AG08396 (cell line): Measurements from ENCODE around the gene EGFL7.
"Not testable (repeated sequence)": the region's sequence is repeated elsewhere in the genome, so short reads cannot be mapped to it uniquely, and the experiment has no call there.

Experiments used
- DNase-seq: peaks from one replicate; pipeline ENCODE4 v3.0.0; 2012; ENCODE audit warnings: low spot score, mixed read lengths

The EGFL7 gene

DNA sequence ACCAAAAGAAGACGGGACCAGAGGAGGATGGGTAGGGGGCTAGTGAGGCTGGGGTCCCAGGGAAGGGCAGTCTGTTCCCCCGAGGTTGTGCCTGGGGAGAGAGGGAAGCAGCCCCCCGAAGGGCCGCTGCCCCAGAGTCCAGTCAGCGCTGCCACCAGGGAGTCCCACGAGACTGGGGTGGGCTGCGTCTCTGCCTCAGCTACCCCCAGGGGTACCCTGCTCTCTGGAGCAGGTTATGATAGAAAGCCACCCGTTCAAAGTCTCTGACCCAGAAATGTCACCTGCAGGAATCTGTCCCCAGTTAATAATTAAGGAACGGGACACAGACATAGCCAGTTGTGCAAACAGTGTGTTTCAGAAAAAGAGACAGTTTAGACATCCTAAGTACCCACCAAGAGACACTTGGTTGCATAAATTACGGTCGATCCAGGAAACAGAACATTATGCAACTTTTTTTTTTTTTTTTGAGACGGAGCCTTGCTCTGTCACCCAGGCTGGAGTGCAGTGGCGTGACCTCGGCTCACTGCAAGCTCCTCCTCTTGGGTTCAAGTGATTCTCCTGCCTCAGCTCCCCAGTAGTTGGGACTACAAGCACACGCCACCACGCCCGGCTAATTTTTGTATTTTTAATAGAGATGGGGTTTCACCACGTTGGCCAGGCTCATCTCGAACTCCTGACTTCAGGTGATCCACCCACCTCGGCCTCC is 35.3 kb downstream of the EGFL7 start:
- no peak for DNase-seq

DNA sequence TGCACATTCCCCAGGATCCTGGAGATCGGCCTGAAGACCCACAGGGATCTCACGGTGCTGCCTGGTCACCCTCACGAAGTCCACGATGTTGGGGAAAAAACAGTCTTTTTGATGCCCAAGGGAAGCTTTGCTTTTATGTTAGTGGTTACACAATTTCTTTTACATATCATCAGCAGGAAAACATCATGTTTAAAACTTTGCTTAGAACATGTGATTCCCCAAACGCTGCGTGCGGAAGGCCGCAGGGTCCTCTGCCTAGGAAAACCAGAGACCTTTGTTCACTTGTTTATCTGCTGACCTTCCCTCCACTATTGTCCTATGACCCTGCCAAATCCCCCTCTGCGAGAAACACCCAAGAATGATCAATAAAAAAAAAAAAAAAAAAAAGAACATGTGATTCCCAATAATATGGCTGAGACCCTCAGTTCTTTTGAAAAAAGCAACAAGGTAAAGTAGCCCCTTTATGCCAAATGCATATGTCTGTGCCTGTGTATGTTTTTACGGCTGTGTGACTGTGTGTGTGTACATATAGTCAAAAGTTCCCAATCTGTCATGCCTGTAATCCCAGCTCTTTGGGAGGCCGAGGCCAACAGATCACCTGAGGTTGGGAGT is 36.0 kb downstream of the EGFL7 start:
- no peak for DNase-seq

DNA sequence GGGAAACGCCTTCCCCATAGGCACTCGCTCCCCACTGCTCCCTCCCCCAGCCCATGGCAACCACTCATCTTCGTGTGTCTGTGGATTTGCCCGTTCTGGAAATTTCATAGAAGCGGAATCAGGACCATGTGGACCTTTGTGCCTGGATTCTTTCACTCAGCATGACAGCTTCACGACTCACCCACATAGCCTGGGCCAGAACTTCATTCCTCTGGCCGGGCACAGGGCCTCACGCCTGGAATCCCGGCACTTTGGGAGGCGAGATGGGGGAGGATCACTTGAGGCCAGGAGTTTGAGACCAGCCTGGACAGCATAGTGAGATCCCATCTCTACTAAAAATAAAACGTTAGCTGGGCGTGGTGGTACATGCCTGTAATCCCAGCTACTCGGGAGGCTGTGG is 37.6 kb downstream of the EGFL7 start:
- DNase-seq: no peak

DNA sequence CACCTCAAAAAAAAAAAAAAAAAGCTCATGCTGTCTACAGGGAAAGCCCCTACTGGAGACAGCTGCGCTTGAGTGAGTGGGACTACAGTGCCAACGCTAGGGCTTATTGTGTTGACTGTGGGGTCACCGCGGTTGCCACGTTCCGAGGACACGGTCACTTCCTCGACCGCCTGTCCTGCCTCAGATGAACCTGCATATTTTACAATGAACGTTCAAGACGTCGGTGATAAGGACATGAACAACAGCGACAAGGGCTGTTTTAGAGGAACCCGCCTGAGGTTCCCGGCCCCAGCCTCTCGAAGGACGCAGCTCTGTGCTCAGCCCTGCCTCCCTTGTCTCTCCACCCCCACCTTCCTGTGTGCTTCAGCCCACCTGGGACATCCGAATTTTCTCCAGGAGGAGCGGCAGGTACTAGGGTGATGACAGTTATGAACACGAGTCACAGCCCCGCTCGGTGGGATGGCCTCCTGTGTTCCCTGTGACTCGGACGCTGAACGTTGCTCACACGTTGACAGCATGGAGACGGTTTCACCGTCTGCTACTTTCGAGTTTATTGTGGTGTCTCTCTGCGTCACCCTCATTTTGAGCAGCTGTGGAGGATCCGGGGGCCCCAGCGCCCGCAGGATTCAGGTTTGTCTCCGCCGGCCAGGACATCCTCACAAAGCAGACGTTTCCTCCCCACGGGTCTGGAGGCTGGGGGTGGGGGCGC is 38.4 kb downstream of the EGFL7 start:
- no peak for DNase-seq

DNA sequence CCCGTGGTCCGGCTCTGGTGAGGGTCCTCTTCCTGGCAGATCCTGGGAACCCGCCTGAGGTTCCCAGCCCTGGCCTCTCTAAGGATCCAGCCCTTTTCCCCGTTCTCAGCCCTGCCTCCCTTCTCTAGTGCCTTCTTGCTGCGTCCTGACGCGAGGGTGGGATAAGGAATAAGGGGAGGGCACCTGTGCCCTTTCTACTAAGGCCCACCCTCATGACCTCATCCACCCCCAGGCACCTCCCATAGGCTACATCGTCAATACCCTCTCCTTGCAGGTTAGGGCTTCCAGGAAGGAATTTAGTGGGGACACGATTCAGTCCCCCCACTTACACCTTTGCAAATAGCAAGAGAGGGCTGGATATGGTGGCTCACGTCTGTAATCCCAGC is 38.9 kb downstream of the EGFL7 start:
- DNase-seq: no peak

DNA sequence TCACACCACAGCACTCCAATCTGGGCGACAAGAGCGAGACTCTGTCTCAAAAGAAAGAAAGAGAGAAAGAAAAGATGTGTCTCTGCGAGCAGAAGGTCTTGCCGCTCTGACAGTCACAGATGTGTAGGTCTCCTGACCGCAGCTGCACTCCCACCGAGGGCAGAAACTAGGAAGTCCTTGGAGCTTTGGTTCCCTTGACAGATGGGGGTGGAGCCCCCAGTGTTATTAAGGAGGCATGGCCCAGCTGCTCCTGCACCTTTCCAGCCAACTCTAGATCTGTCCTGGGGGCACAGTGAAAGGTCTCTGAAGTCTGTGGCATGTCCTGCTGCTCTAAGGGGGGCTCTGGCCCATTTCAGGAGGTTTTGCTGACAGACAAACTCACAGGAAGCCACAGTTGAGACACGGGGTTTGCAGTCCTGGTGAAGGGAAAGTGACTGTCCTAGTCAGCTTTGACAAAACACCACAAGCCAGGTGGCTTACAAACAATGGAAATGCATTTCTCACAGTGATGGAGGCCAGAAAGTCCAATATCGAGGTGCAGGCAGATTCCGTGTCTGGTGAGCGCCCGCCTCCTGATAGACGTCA is 40.7 kb downstream of the EGFL7 start:
- no peak for DNase-seq

DNA sequence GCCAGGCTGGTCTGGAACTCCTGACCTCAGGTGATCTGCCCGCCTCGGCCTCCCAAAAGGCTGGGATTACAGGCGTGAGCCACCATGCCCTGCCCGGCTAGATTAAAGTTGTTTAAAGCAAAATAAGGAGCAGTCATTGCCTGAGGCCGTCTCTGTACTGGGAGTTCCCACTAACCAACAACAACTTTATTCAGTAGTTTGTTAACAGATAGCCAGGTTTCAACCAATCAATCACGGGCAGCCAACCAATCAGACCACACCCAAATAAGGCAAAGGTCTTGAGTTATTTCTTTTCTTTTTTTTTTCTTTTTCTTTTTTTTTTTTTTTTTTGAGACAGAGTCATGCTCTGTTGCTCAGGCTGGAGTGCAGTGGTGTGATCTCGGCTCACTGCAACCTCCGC is 42.0 kb downstream of the EGFL7 start:
- not testable (repeated sequence) for DNase-seq

DNA sequence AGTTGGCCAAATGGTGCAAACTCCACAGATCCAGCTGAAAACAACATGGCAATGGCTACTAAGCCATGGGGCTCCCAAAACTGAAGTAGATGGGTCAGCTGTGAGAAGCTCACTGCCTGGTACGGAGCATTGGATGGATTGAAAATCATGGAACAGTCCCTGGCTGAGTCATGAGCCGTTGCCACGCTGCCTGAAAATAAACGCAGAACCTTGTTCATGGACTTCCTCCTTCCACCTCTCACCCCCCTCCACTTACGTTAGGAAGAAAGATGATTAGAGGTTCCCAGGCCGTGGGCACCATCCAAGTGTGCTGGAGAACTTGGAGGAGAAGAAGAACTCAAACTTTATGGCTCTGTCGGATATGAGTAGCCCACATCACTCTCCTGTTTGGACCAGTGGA is 42.8 kb downstream of the EGFL7 start:
- no peak for DNase-seq

DNA sequence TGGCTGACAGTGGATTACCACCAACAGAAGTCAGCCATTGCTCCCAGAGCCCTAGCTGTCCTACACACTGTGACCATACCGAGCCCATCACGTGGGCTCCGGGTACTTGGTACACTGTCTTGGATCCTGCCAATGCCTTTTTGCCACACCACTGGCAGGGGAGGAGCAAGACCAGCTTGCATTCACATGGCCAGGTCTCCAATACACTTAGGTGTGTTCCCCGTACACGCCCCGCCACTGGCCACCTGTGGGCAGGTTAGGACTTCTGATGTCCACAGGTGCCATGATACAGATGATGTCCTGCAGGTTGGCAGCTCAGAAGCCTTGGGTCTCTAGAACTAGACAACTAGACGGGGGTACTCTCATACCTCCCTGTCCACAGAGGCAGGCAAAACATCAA is 44.3 kb downstream of the EGFL7 start:
- no peak for DNase-seq

DNA sequence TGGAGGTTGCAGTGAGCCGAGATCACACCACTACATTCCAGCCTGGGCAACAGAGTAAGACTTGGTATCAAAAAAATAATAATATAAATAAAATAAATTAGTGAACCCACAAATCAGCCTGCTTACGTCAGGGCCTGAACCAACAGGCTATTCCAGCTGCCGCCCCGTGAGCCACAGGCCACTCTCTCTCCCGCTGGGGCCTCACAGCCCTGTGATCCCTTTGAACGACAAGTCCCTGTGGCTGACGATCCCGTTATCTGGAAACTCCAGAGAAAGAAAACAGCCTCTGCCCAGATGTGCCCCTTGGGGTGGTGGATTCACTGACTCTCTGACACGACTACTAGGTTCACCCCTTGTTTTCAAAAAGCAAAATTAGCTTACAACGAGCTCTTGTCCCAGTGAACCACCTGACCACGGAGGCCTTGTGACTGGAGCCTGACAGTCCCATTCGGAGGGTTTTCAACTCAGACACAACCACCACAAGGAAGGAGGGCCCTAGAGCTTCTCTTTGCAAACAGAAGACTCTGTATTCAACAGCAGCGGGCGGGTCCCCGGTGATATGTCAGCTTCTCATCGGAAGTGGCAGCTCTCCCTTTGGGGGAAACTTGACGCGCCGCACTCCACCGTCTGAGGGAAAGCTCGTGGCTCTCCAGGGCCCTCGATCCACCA is 45.3 kb downstream of the EGFL7 start:
- no peak for DNase-seq

DNA sequence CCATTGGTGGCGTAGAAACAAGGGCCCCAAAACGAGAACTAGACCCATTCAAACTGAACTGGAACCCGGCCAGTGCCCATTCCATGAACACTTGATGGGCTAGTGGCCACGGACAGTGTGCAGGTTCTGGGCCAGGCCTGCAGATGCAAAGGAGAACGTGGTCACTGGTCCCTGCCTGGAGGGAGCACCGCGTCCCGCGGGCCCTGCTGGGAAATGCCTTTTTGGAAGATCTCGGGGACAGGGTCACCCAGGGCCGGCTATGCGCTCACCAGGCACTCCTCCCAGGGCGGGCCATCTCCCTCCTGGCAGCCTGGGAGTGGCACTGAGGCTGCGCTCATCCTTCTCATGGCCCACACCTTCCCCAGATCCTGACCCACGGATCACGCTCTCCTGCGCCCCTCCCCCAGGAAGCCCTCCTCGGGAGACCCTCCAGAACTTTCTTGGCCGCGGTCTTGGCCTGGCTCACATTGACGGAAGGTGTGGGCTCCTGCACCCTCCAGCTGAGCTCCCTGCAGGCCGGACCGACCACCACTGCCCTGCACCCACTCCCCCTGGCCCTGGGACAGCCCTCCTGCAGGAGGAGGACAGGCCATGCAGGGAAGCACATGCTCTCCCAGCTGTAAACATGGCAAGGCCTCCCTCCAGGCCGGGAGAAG is 46.9 kb downstream of the EGFL7 start:
- DNase-seq: no peak

DNA sequence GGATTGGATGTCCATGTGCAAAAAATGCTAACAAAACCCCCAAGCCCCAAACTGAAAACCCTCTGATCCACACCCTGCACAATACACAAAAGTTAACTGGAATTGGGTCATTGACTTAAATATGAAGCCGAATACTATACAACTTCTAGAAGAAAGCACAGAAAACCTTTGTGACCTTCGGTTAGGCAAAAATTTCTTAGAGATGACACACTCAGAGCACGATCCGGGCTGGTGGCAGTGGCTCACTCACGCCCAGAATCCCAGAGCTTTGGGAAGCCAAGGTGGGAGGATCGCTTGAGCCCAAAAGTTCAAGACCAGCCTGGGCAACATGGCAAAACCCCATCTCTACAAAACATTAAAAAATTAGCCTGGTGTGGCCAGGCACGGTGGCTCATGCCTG is 47.8 kb downstream of the EGFL7 start:
- DNase-seq: no peak

DNA sequence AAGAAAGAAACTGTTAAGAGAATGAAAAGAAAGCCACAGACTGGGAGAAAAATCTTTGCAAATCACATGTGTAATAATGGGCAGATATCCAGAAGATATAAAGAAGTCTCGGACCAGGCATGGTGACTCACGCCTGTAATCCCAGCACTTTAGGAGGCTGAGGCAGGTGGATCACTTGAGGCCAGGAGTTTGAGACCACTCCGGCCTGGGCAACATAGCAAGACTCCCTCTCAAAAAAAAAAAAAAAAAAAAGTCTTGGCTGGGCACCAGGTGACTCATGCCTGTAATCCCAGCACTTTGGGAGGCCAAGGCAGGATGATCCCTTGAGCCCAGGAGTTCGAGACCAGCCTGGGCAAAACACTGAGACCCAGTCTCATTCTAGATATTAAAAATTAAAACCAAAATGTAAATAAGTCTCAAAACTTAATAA is 48.5 kb downstream of the EGFL7 start:
- not testable (repeated sequence) for DNase-seq

DNA sequence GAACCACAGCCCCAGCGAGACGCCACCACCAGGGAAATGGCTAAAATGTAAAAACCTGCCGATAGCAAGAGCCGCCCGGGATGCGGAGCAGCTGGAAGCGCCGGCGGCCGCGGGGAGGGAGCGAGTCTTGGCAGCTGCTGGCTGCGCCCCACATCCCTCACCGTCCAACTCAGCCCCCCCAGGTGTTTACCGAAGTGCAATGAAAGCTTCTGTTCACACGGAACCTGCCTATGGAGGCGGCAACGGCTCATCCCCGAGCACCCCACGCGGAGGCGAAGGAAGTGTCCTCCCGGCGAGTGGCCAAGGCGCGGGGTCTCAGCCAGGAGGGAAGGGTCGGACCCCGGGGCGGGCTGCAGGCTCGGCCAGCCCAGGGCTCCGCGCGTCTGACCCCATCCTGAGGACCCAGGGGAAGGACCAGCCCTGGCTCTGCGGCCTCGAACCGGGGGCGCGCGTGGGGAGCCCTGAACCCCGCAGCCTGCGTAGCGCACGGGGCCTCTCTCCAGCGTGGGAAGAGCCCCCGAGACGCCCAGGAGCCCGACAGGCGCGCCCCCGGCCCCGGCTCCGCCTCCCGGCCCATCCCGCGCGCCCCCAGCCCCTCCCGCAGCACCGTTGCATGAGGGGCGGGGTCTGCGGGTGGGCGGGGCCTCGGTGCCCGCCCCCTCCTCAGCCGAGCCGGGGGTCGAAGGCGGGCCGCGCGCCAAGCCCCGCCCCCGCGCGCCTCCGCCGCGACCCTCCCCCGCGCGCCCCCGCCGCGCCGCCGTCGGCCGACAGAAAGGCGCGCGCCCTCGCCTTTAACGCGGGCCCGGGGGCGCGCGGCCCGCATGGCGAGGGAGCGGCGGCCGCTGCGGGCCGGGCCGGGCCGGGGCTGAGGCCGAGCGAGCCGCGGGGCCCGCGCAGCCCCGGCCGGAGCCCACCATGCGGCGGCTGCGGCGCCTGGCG is 49.3 kb downstream of the EGFL7 start, which contains the start of gene DIPK1B:
TSS of gene DIPK1B (plus strand) at position 822 of the 939 bp plus-strand sequence. CDS start at position 916, 94 bp downstream.
- no peak for DNase-seq

DNA sequence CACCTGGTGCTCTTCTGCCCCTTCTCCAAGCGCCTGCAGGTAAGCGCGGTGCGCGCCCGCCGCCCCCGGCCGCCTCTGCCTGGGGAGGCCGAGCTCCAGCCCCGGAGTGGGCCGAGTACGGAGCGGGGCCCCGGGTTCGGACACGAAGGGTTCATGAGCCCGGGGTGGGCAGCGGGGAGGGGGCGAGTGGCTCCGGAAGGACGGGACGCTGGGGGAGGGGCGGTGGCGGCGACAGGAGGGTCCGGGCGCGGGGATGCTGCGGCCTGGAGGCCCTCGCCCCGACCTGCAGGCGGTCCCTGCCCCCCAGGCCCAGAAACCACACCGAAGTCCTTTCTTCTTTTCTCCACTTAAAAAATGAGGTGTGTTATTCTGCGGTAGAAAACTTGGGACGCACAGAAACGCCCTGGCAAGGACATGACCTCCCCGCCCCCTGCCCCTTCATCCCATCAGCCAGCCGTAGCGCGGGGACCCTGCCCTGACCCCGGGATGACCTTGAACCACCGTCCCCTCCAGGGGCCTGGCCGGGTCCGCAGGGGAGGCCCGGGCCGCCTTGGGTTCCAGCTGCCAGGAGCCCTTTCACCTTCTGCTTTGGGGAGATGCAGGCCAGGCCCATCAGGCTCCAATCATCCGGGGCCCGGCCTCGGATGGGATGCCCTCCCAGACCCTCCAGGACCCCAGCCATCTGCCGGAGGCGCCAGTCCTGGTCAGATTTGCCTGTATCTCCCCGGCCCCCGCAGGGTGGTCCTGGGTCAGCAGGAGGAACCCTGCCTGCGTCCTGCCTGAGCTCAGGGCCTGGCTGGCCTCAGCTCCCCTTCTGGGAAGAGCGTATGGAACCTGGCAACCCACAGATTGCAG is 50.2 kb downstream of the EGFL7 start:
- no peak for DNase-seq

DNA sequence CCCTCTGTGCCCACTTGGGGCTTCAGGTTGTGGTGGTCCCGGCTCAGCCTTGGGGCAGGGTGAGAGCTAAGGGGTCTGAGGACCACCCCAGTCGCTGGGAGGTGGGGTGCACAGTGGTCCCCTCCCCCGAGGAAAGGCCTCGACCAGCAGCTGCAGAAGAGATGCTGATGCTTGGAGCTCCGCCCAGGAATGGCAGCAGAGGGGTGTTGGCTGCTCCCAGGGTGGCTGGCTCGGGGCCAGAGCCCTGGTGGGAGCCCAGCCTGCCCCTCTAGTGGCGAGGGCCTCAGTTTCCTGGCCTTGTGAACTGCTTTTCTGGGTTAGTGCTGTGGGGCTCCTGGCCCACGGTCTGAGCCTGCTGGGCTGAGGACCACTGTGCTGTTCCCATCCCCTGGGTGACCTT is 50.8 kb downstream of the EGFL7 start:
- no peak for DNase-seq

DNA sequence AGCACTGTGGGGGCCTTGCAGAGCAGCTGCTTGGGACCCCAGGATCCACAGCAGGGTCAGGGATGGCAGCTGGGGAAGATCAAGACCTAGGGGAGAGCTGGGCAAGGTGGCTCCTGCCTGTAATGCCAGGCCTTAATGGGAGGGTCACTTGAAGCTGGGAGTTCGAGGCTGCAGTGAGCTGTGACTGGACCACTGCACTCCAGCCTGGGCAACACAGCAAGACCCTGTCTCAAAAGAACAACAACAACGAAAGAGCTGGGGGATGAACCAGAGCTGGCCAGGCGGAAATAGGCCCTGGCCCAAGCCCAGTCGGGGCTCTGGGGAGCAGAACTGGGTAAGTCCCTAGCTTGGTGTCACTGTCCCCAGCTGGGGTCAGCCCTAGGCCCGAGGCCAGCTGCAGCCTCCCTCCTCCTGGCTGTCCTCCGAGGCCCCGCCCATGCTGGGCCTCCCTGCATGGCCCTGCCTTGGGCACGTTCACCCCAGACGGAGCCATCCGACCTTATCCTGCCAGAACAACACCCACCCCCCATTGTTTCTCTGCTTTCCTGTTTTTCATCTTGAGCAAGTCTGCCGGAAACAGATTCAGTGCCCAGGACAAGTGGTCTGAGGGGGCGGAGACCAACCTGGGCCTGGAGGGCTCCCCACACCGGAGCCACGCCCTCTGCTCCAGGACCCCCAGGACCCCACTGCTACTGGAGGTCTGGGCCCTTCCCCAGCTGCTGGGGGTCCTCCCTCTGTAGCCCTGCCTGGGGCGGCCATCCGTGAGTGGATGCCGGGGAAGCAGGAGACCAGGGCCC is 51.6 kb downstream of the EGFL7 start:
- DNase-seq: no peak

DNA sequence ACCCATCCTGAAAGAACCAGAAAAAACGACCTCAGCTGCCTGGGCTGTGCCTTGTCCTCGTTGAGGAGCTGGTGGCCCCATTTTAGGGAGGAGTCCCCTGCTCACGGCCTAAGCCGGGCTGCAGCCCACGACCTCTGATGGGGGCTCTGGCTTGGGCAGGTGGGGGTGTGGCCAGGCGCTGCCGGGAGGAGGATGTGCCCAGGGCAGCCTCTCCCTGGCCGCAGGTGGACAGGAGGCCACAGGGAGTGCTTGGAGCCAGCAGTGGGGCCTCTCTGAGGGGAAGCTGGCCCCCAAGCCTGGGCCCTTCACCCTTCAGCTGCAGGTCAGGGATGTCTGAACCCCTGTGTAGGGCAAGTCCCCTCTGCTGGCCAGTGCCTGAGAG is 52.2 kb downstream of the EGFL7 start:
- no peak for DNase-seq

DNA sequence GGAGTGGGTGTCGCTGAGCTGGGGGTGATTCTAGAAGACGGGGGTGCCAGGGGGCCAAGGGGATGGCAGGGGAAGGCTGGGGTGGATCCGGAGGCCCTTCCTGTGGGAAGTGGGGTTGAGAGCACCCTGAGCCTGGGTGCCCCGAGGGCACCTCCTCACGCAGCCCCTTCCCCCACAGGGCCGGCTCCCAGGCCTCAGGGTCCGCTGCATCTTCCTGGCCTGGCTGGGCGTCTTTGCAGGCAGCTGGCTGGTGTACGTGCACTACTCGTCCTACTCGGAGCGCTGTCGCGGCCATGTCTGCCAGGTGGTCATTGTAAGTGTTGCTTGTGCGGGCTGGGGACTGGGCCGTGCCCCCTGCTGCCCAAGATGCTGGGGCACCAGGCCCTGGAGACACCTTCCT is 54.7 kb downstream of the EGFL7 start:
- no peak for DNase-seq
